ENCODE data around the gene TXNDC12. TPM values are rescaled to one million over a fixed set of nuclear protein-coding genes. Genes with fewer than 3 reads are reported as not detected.

TXNDC12 gene
- total and polyA plus RNA-seq, 12 donors = 15.6 to 34.9 (median 27.3) TPM

- WGBS, 2 donors = 85 to 91% methylated on average over 1 of the region's 1 CpG
- Histone ChIP-seq H3K27me3 (no peaks in the 10 kb centered on the region), H3K4me1 (peaks cover 7 to 25% (median 18%) of the 10 kb centered on the region in 9 donors), H3K9me3 (no peaks in the 10 kb centered on the region), H3K36me3 (peaks cover 0 to 57% (median 11%) of the 10 kb centered on the region in 9 donors), H3K27ac (no peak overlapping the region), H3K4me3 (no peak overlapping the region)
- DNase-seq (no peak), ATAC-seq (no peak)
- intact Hi-C loops (cut with DNase I) = no loop called here
- TF ChIP-seq CTCF (IDR thresholded peaks at IDR 0.05) = no peak
Observed at GRCh38 chr1:52028328-52028727, 26.7 kb downstream of the TXNDC12 start.

DNA sequence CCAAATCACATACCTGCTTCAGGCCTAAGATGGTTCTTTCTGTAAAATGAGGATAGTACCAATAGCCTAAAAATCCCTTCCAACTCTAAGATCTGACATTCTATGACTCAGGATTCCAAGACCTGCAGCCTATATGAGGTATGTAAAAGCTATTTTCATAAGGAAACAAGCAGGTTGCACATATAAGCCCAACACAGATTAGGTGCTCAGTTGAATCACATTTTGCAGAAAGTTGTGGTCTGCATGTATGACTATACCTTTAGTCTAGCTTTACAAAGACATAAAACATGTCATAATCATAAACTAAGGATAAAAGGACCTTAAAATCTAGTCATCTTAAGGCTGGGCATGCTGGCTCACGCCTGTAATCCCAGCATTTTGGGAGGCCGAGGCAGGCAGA is 28.7 kb downstream of the TXNDC12 start:
- intact Hi-C loops (cut with DNase I) = no loop called here
- DNase-seq (no peak), ATAC-seq (no peak)
- no peak overlapping the region for H3K4me3 ChIP-seq
- peaks cover 0 to 78% (median 20%) of the 10 kb centered on the region in 9 donors for H3K36me3 ChIP-seq
- no peak overlapping the region for H3K27ac ChIP-seq
- 95 to 98% methylated on average over 2 of the region's 2 CpGs for WGBS, 2 donors
- peaks cover 0 to 8% (median under 1%) of the 10 kb centered on the region in 9 donors for H3K4me1 ChIP-seq
- no peaks in the 10 kb centered on the region for H3K27me3 ChIP-seq
- TF ChIP-seq CTCF (IDR thresholded peaks at IDR 0.05) = no peak
- no peaks in the 10 kb centered on the region for H3K9me3 ChIP-seq

DNA sequence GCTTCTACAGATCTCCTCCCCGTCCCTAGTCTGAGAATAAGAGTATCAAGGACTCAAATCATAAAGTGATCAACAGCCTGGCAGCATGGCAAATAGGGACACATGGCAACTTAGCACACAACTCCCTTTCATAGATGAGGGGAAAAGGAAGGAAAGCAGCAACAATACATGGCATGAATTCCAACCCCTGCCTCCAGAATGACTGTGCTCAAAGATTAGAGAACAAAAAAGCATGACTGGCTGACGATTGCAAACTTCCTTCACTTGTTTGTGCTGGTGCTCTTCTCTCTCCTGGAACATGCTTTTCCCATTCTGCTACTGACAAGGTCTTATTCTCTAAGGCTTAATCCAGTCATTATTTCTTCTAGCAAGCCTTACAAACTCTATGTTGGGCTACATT is 32.9 kb downstream of the TXNDC12 start:
- intact Hi-C loops (cut with DNase I) = no loop called here
- H3K9me3 ChIP-seq = no peaks in the 10 kb centered on the region
- TF ChIP-seq CTCF (IDR thresholded peaks at IDR 0.05) = no peak
- H3K4me3 ChIP-seq = no peak overlapping the region
- H3K27me3 ChIP-seq = no peaks in the 10 kb centered on the region
- DNase-seq (no peak), ATAC-seq (no peak)
- H3K27ac ChIP-seq = no peak overlapping the region
- H3K4me1 ChIP-seq = no peaks in the 10 kb centered on the region
- WGBS, 2 donors = 65 to 74% methylated on average over 2 of the region's 2 CpGs
- peaks cover 0 to 79% (median 28%) of the 10 kb centered on the region in 9 donors for H3K36me3 ChIP-seq

DNA sequence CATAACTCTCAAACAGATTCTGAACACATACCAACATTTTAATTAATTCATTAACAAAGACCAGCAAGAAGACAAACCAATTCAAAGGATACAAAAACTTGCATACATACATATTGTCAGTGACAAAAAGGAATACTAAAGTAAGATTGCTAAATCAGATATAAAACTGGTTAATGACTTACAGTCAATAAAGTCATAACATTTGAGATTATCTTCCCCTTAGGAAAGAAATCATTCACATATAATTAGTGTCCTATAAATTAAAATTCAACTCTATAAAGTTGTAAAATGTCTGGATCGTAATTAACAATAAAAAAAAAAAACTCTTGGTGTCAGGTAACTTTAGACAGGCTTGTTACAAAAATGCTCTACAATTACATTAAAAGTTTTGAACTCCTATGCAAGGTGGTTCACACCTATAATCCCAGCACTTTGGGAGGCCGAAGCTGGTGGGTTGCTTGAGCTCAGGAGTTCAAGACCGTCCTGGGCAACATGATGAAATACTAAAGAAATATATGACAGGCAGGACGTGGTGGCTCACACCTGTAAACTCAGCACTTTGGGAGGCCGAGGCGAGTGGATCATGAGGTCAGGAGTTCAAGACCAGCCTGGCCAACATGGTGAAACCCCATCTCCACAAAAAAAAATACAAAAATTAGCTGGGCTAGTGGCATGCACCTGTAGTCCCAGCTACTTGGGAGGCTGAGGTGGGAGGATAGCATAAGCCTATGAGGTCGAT is 46.8 kb downstream of the TXNDC12 start:
- no peak overlapping the region for H3K27ac ChIP-seq
- no peak for TF ChIP-seq CTCF (IDR thresholded peaks at IDR 0.05)
- H3K27me3 ChIP-seq = peaks cover 0 to 64% (median 44%) of the 10 kb centered on the region in 7 donors
- H3K36me3 ChIP-seq = no peaks in the 10 kb centered on the region
- no peak overlapping the region for H3K4me3 ChIP-seq
- DNase-seq = no peak
- H3K4me1 ChIP-seq = no peaks in the 10 kb centered on the region
- no peaks in the 10 kb centered on the region for H3K9me3 ChIP-seq
- no peak for ATAC-seq
- 86 to 92% methylated on average over 7 of the region's 7 CpGs for WGBS, 2 donors
- intact Hi-C loops (cut with DNase I) = loop anchor here in 1 of 10 donors (10.0 kb wide), 1 partner anchor 373 kb away; no protein-coding TSS in a partner anchor
